DMS 273 treated with DMSO at 0.1 percent for 48 hours (cell line): ENCODE data around the gene ACR.

Experiments used
- DNase-seq: peaks from one replicate; lab custom pipeline; 2025; lab: John Stamatoyannopoulos, UW

The ACR gene

GRCh38 chr22:50717709-50718351 is 20.2 kb upstream of the ACR start:
- no peak for DNase-seq

GRCh38 chr22:50718352-50718709 is 19.7 kb upstream of the ACR start:
- no peak for DNase-seq

- no peak for DNase-seq
Observed at GRCh38 chr22:50719814-50720300, 18.1 kb upstream of the ACR start.

- DNase-seq: no peak
Observed at GRCh38 chr22:50720301-50721256, 17.4 kb upstream of the ACR start.

GRCh38 chr22:50721257-50721844 is 16.7 kb upstream of the ACR start:
- DNase-seq: no peak

- no peak for DNase-seq
Observed at GRCh38 chr22:50722048-50722701, 15.8 kb upstream of the ACR start.

- no peak for DNase-seq
Observed at GRCh38 chr22:50722716-50723428, 15.1 kb upstream of the ACR start.

- no peak for DNase-seq
Observed at GRCh38 chr22:50723991-50724390, 14.0 kb upstream of the ACR start.

- DNase-seq: no peak
Observed at GRCh38 chr22:50724616-50725015, 13.4 kb upstream of the ACR start.

GRCh38 chr22:50725597-50725996 is 12.4 kb upstream of the ACR start:
- no peak for DNase-seq

- DNase-seq: no peak
Observed at GRCh38 chr22:50726643-50727340, 11.2 kb upstream of the ACR start.

- no peak for DNase-seq
Observed at GRCh38 chr22:50727678-50728522, 10.1 kb upstream of the ACR start.

GRCh38 chr22:50728523-50728931 is 9.5 kb upstream of the ACR start:
- no peak for DNase-seq

GRCh38 chr22:50729391-50730012 is 8.5 kb upstream of the ACR start:
- DNase-seq: no peak

GRCh38 chr22:50730013-50730891 is 7.8 kb upstream of the ACR start:
- DNase-seq: no peak

- no peak for DNase-seq
Observed at GRCh38 chr22:50730941-50731661, 6.9 kb upstream of the ACR start.

GRCh38 chr22:50731811-50732624 is 6.0 kb upstream of the ACR start:
- peak; percentile 11 for DNase-seq
